RCC 7860 (cell line): ENCODE results near the gene VWA8.
"Not testable (repeated sequence)": the region's sequence is repeated elsewhere in the genome, so short reads cannot be mapped to it uniquely, and the experiment has no call there.

Experiments
- DNase-seq: peaks from one replicate; pipeline ENCODE4 v3.0.0-alpha.2; 2015; ENCODE audit warnings: low spot score
- FAIRE-seq: peaks from 2 replicates; lab custom pipeline; 2012; peaks lifted over from hg19 to GRCh38; lab: Jason Lieb, UNC

The VWA8 gene

DNA sequence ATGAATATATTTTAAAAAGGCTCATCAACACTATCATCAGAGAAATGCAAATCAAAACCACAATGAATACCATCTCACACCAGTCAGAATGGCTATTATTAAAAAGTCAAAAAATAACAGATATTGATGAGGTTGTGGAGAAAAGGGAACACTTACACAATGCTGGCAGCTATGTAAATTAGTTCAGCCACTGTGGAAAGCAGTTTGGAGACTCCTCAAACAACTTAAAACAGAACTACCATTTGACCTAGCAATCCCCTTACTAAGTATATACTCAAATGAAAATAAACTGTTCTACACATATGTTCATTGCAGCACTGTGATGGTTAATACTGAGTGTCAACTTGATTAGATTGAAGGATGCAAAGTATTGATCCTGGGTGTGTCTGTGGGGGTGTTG is 98.2 kb downstream of the VWA8 start:
- not testable (repeated sequence) for FAIRE-seq, DNase-seq

DNA sequence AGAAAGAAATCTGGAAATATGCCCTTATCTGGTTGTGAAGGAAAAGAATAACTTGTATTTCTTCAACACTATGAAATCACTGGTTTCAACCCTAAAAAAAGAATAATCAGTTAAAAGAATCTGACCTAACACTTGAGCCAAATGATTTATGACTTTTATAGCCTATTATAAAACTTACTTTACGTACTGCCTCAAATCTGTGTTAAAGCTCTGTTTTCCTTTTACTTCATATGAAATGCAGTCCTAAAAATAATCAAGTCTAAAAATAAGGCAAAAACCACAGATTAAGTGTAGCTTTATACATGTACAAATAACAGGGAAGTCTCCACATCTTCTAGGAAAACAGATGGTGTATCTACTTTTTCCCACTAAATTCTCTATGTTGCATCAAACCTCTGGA is 101.3 kb downstream of the VWA8 start:
- DNase-seq (no peak), FAIRE-seq (no peak)

DNA sequence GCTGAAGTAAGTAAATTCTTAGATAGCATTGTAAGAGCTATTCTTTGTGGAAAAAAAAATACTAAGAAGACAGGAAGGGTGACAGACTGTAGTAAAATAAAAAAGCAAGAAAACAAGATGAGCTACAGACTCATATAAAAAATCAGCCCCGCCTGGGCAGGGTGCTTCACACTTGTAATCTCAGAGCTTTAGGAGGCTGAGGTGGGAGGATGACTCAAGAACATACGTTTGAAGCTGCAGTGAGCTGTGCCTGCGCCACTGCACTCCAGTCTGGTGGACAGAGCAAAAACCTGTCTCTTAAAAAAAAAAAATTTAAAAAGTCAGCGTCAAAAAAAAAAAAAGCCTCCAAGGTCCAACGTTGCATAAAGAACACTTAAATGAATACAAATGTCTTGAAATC is 102.1 kb downstream of the VWA8 start:
- no peak for DNase-seq
- FAIRE-seq = no peak

DNA sequence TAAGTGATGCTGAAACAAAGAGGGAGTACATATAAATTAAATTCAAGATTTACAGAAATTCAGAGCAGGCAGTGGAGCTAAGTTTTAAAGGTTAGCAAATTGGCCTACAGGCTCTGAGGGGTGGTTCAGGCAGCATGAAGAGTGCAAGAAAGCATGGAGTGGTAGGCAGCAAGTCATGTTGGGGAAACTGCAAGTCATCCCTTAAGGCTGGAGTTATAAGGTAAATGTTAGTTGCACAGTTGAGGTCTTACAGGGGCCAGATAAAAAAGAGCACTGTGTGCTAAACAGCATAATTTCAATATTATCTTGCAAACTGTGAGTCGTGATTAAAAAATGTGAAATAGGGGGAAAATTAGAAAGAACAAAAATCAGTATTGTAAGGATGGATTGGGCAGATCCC is 106.2 kb downstream of the VWA8 start:
- DNase-seq = no peak
- FAIRE-seq = no peak

DNA sequence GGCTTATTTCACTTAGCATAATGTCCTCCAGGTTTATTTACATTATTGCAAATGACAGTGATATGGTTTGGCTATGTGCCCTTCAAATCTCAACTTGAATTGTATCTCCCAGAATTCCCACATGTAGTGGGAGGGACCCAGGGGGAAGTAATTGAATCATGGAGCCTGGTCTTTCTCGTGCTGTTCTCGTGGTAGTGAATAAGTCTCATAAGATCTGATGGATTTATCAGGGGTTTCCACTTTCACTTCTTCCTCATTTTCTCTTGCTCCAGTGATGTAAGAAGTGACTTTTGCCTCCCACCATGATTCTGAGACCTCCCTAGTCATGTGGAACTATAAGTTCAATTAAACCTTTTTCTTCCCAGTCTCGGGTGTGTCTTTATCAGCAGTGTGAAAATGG is 109.6 kb downstream of the VWA8 start:
- FAIRE-seq = no peak
- DNase-seq = no peak

DNA sequence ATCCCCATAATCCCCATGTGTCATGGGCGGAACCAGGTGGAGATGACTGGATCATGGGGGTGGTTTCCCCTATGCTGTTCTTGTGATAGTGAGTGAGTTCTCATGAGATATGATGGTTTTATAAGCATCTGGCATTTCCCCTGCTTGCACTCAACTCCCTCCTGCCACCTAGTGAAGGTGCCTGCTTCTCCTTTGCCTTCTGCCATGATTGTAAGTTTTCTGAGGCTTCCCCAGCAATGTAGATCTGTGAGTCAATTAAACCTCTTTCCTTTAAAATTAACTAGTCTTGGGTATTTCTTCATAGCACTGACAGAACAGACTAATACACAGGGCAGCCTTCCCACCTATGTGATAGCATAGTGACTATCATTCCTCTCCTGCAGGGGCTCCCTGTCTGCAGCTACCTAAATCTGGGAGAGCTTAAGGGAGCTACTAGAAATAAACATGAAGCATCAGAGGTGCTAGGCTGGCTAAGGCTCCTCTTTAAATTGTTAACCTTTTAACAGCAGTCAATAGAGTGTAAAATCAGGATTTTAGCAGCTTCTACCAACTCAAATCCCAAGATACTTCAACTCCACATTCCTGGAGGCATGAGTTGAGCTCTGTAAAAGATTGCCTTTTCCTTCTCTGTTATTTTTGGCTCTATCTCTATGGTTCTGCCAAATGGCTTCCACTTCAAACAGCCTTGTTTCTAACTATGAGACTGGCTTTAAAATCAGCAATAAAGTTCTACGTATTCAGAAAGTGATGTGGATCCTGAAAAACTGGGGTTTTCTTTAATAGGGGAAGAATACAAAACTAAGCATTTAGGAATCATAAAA is 112.3 kb downstream of the VWA8 start:
- FAIRE-seq (no peak), DNase-seq (no peak)

DNA sequence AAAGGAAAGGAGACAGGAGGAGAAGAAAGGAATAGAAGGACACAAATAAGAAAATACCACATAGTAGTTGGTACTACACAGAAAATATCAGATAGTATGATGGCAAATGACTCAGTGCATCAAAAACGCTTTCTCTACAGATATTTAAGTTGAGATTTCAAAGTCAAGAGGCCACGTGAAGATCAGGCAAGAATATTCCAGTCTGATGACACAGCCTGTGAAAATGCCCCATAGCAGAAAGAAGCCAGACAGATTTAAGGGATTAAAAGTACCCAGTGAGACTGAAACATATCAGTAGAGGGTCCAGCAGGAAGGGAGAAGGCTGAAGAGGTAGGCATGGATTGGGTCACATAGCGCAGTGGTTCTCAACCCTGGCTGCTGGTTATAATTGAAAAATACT is 113.7 kb downstream of the VWA8 start:
- no peak for DNase-seq
- FAIRE-seq = no peak

DNA sequence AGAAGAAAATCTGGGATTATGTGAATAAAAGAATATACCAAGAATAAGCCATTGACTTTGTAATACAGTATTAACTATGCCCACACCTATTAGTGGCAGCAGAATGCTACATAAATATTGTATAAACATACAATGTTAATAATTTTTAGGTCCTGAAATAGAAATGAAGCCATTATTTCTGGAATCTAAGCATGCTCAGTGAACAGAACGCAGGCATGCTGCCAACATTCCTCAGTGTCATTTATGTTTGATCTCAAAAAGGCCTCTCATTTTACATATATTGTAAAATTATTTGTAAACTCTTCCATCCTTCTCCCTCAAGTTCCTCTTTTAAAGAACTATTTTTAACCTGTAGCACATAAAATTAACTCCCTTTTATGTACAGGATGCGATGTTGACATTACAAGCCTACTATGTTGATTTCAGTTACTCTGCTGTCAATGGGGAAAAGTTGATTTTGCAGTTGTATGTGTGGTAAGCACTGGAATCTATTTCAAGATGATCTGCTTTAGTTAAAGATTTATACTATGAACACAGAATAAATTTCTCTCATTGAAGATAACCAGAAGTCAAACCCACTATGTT is 118.8 kb downstream of the VWA8 start:
- peak; percentile 8 for DNase-seq
- peak; percentile 8 for FAIRE-seq

DNA sequence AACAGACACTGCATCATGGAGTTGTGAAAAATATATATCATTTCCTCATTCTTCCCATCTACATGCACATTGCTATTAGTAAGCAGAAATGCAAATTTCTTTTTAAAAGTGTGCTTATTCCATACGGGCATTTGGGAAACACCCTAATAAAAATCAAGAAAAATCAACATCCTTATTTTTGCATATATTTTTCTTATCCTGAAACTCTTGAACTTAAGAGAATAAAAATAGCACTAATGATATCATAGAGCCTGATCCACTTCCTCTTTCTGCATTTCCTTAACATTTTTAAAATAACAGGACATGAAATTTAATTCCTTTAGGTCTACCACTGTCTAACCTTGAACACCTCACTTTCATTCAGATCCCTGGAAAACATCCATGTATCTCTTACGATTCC is 123.3 kb downstream of the VWA8 start:
- FAIRE-seq (no peak), DNase-seq (no peak)

DNA sequence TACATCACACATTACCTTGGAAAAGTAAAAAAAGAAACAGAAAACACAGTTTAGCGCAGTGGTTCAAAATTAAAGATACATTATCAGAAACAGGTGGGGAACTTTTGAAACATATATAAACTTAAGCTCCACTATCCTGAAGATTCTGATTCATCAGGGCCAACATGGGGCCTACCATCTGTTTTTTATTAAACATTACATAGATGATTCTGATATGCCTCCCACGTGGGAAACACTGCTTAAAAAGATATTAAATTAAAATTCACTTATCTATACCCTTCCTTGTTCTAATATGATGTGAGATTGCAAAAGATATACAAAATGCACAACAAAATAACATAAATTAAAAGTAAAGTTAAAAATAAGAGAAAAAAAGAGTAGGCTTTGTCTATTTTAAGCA is 125.0 kb downstream of the VWA8 start:
- DNase-seq (no peak), FAIRE-seq (no peak)

DNA sequence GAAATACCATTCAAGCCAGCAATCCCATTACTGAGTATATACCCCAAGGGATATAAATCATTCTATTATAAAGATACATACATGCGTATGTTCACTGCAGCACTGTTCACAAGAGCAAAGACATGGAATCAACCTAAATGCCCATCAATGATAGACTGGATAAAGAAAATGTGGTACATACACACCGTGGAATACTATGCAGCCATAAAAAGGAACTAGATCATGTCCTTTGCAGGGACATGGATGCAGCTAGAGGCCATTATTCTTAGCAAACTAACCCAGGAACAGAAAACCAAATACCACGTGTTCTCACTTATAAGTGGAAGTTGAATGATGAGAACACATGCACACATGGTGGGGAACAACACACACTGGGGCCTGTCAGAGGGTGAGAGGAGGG is 126.2 kb downstream of the VWA8 start:
- not testable (repeated sequence) for DNase-seq, FAIRE-seq

DNA sequence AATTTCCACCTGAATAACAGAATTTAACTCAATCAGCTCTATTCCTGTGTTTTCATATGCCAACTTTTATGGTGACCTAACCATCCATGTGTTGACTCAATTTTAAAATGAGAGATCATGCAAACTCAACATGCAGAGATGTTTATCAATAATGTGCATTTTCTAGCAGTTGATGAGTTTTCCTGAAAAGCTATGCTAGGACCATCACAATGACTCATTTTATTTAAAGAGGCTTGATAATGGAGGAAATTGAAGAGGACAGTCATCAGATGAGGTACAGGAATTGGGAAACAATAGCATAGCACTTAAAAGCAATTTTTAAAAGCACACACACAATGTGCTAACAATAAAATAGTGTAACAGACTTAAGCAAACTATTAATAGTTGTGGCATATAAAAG is 127.1 kb downstream of the VWA8 start:
- no peak for DNase-seq

DNA sequence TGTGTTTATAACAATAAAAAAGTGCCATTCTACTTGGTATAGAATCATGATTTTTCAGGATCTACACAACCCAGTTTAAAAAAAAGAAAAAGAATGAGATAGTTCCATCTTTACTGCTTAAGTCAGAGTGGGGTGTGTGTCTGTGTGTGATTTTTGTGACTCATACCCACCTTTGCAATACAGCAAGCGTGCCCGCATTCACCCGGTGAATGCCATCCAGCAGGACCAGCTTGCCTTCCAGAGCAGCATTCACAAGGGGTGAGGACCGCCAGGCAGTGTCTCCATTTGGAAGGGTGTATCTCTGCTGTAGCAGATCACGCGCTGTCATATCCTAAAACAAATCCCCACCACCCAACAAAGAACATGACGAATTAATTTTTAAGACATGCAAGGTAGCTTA is 127.7 kb downstream of the VWA8 start:
- DNase-seq = no peak
- FAIRE-seq = no peak

More for the DNA sequence above, 127.1 kb downstream of the VWA8 start:
- no peak for FAIRE-seq

DNA sequence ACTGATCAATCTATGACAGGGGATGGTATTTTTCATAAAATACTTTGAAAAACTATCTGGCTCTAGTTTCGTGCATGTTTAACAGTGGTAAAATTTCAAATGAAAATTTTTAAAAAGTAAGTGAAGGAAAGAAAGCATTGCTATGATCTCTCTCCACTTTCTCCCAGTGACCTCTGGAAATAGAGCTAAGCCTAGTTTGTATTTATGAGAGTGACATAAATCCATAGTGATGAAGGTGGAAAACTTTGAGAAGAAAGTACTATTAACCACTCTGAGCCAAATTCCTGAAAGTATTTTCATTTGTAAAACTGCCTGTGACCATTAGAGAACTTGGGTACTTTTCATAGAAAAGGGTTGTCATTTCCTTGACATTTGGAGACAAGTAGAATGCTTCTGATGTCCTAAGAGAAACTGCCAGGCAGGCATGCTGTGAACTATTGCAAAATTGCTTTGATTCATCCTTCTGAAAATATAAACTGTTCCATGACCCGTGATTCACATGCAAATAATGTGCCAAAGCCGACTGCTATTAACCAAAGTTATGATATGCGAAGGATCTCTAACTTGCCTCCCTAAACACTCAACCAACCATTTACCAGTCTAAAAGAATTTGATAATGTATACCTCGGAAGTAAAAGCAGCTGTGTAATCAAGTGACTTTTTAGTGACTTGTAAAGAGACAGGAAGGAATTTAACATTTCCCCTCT is 133.2 kb downstream of the VWA8 start:
- FAIRE-seq (peak; percentile 95), DNase-seq (peak; percentile 82)

DNA sequence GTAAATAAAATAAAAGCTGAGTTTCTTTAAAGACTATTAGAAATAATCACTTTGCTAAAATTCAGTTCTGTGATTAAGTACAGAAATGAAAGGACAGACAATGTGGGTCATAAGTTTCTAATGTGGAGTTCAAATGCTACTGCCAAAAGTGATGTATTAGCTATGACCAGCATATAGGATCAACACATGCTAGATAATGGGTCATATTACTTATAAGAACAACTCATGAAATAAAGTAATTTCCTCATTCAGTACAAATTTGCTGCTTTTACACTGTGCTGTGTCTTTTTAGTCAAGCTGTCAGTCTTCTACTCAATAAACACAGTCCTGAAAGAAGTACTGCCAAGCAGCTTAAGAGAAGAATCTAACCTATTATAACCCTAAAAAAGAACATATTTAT is 135.2 kb downstream of the VWA8 start:
- DNase-seq (no peak), FAIRE-seq (no peak)

DNA sequence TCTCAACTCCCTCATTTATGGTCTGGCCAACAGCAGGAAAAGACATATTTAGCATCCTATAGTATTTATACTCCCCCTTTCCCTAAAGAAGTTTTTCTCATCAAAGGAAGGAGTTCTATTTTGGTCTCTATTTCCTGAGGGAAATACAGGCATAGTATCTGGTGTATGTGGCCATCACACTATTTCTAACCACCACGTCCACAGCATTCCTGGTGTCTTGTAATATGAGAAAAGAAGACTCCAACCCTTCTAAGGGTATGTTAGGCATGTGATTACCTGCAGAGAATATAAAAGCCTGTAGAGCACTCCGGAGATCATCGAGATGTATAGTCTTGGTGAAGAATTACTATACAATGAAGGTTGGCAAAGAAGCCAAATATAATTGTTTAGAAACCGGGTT is 137.4 kb downstream of the VWA8 start:
- no peak for FAIRE-seq
- no peak for DNase-seq

DNA sequence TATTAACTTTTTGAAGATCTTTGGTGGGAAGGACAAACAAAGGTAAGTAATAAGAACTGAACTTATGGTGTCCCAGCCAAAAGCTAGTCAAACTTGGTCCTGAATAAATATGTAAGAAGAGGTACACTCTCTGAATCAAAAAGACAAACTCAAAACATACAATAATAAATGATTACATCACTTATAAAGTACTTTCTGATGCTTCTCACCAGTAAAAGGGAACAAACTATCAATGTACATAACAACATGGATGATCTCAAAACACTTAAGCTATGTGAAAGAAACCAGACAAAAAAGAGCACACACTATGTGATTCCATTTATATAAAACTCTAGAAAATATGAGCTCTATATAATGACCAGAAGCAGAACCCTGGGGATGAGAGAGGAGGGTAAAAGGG is 138.3 kb downstream of the VWA8 start:
- DNase-seq (no peak), FAIRE-seq (no peak)

DNA sequence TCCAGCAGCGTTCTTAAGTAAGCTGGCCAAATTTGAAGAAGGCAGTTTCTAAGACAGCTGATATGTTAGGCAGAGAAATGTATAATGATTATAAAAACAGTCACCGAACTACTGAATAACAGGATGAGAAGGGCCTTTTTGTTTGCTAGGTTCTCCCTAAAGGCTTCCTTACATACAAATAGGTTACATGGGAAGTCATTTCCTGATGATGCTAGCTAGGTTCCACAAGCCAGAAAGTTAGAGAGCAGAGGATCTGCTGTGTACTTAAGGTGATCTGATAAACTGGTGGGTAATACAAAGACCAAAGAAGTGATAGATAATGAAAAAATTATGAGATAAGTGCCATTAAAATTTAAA is 139.7 kb downstream of the VWA8 start:
- DNase-seq (no peak), FAIRE-seq (no peak)

DNA sequence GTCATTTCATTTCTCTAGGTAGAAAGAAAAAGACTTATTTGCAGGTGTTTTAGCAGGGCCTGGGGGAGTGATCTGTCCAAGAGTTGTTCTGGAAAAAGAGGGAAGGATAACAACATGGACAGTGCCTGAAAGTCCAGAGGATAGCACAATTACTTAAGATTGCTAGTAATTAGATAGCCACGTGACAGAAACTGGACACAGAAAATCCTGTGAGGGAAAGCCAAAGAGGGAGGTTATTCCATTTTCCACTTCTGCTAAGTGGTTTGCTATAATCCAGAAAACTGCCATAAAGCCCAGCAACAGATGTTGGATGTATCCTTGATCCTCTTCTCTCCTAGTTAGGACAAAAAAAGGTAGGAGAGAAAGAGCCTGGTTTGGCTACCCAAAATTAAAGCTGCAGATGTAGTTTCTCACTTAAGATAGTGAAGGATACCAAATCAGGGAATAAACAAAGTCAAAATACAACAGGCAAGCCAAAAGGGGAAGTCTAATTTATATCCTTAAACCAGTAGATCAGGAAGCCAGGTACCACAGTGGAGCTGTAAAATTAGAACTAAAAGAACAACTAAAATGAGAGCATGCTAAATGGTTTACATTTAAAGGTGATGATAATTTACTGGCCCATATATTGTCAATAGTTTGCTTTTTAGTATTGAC is 140.2 kb downstream of the VWA8 start:
- FAIRE-seq (no peak), DNase-seq (no peak)

DNA sequence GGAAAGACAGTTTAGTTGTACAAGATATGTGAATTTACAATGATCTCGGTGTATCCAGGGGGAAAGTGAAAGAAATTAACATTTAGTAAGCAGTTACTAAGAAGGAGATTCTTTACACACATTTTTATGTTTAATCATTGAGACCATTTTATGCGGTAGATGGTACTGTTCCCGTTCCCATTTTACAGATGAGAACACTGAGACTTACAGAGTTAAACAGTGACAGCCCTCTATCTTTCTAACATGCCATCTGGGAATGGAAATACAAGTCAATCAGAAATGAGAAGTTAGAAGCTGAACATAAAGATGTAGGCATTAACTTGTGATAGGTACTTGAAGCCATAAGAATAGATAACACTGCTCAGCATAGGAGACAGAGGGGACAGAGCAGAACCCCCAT is 144.9 kb downstream of the VWA8 start:
- FAIRE-seq = no peak
- DNase-seq = no peak

DNA sequence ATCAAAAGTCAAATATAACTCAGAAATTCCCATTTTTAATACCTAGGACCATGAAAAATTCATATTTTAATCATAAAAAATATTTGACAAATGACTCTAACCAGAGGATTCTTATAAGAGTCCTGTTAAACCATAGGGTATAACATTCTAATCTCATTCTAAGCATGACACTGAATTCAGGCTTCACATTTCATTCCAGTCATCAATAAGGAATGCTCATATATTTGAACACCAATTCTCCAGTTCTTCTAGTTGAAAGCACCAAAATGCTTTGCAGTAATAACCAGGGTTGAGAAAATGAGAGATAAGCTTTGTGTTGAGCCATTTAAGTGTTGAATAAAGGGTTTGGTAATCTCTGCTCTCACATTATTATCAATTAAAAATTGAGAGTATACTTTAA is 147.5 kb downstream of the VWA8 start:
- FAIRE-seq (no peak), DNase-seq (no peak)

DNA sequence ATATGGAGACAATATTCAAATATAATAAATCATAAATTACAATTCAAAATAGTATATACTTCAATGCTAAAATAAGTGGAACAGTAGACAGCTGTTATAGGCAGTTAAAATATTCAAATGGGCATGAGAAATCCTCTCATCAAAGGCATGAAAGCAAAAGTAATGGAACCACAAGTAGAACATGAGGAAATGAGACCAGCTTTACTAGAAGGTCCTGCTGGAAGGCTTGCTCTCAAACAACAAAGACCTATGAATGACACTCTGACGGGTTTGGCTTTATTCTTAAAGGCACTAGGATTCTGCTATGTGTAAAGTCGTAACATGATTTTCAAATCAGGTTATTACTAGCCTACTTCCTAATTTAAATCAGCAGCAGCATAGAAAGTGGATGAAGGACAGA is 148.1 kb downstream of the VWA8 start:
- DNase-seq (no peak), FAIRE-seq (no peak)
